Colon (tissue), 2 donors: Measurements from ENCODE around the gene MAST4.
A peak's percentile ranks its signal among the peaks of the same experiment; 100 is the strongest.

ENCODE experiments used
- FAIRE-seq: peaks from 2 replicates; lab custom pipeline; 2012; peaks lifted over from hg19 to GRCh38; lab: Jason Lieb, UNC
- donor health status: control.
- donor health status: control.

Gene MAST4

DNA sequence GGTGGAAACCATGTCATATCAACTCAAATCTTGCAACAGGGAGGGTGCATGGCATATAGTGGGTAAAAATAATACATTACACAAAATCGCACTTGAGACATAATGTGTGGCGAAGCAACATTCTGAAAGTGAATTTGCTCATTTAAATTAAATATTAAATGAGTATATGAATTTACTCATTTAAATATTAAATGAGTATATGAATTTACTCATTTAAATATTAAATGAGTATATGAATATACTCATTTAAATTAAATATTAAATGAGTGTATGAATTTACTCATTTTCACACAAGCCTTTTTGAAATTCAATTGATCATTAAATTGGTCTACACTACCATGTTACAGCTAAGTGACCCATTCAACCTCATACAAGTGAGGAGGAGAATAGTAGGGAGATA, 10.5 kb downstream of the MAST4 start:
- FAIRE-seq = peak; percentile 21

GRCh38 chr5:66608501-66608900, 12.3 kb downstream of the MAST4 start:
- no peak for FAIRE-seq

GRCh38 chr5:66609615-66610014, 13.4 kb downstream of the MAST4 start:
- no peak for FAIRE-seq

- FAIRE-seq = no peak
Measured at GRCh38 chr5:66612226-66612625, 16.0 kb downstream of the MAST4 start.

DNA sequence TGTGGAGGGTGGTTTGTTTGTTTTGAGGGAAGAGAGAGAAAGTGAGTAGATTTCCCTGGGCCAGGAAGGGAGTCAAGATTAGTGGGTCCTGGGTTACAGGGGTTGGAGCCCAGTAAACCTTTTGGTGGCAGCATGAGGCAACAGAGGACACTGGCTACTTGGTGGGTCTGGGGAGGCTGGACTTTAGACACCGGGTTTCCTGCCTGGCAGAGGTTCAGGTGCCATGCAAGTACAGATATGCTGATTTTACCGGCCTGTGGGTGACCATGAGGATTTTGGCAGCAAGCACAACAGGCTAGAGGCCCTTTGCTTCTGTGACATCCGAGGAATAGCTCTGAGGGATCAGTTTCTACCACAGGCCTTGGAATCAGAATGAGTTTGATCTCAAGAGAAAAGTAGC, 18.9 kb downstream of the MAST4 start:
- FAIRE-seq = no peak

GRCh38 chr5:66615894-66616293, 19.7 kb downstream of the MAST4 start:
- FAIRE-seq = no peak

GRCh38 chr5:66616520-66617225, 20.5 kb downstream of the MAST4 start:
- FAIRE-seq = no peak

- FAIRE-seq = no peak
Measured at GRCh38 chr5:66617226-66617861, 21.2 kb downstream of the MAST4 start.

DNA sequence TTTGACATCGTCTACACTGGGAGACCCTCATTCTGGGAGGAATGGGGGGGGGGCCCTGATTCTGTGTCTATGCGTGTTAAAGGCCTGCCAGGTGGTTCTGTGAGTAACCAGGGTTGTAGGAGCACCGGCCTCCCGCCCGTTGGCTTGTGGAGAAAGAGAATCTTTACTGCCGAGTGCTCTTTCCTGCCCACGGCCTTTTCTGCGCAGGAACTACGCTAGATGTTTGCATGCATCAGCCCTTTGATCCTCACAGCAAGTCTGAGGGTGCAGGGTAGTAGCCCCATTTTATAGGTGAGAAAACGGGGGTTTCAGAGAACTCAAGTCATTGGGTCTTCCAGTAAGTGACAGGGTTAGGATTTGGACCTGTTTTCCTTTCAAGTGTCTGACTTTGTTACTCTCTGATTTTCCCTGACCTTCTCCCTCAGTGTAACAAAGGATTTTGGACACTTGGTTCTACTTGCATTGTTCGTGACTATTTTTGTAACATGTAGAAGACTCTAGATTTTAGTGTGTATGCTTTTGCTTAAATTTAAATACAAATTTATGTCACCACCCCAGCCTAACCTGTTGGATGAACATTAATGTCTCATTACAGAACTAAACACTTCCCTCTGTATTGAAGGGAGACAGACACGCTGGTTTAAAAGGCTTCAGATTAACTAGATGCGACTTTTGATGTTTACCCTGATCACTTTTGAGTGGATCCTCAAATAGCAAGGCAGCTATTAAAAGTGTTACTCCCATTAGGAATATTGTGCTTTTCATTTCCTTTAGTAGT, 22.0 kb downstream of the MAST4 start:
- no peak for FAIRE-seq

- no peak for FAIRE-seq
Measured at GRCh38 chr5:66620711-66621110, 24.5 kb downstream of the MAST4 start.

DNA sequence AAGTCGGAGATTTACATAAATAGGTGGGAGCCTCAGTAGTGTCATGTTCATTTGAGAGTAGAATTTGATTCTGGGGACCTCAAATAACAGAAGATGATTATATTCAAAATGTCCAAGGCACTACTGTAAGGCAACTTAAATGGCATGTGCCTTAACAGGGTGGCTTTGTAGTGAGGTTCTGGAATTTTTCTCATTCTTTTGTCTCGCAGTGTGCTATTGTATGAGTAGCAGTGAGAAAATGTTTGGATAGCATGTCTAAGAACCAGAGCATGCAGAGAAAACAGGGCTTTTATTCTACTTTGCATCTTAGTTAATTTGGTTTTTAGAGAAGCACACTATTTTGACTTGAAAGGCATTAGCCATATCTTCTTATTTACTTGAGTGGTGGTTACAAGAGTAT, 25.0 kb downstream of the MAST4 start:
- FAIRE-seq = no peak

GRCh38 chr5:66621736-66622135, 25.5 kb downstream of the MAST4 start:
- FAIRE-seq = no peak

DNA sequence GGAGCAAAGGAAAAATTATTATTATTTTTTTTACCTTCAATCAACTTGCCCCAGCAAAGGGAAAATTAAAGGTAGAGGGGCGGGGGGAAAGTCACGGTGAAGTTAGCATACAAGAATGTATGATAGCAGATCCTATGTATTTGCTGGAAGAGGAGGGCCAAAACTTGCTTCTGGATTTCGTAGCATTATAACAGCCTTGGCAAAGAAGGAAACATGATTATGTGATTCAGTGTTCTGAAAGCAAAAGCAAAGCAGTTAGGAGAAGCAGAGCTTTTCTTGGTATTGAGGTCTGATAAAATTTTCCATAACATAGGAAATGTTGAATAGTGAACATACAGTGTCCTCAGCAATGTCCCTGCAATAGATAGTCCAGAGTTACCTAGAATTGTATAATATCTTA, 32.4 kb downstream of the MAST4 start:
- no peak for FAIRE-seq

DNA sequence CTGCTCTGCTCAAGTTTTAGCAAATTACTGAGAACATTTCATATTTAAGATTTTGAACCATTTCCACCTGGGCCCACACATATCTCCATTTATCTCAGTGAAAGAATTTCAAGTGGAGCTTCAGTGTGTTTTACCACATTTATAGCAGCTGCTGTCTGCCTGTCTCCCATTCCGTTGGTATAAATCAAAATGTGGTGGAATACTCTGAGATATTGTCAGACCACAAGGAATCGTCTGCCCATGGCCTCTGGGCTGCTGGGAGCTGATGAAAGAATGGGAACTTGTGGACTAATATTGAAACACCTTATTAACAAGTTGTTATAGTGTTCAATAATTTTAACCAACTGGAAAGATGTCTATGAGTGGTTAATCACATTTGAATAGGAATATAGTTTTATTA, 33.3 kb downstream of the MAST4 start:
- FAIRE-seq = no peak

DNA sequence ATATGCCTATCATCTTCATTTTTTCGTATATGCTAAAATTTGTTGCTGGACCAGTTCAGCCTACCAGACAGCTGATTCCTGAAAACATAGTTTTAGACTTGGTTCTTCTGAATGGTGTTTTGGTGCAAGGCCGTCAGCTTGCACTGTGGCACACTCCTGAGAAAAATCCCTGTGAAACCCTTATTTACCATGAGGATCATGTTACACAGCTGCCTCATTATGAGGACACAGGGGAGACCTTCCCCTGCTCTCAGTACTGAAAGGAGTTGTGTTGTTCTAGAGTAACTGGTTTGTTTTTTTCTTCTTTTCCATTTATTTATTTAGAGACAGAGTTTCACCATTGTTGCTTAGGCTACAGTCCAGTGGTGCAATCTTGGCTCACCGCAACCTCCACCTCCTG, 37.6 kb downstream of the MAST4 start:
- no peak for FAIRE-seq

DNA sequence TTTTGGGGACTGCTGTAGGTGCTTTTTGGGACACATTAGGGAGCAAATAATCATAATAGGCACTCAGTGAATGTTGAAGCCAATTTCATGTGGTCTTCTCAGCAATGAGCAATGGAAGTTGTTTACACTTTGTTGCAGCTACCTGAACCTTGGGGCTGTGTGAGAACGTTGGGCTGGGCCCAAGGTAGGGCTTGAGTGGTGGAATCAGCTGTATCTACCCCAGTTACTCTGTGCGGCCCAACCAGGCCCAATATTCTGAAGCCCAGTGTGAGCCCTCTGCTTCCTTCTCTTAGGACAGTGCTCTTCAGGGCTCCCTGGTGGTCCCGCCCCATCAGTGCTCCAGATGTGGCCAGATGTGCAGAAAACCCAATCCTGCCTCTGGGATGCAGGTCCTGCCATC, 38.4 kb downstream of the MAST4 start:
- no peak for FAIRE-seq

DNA sequence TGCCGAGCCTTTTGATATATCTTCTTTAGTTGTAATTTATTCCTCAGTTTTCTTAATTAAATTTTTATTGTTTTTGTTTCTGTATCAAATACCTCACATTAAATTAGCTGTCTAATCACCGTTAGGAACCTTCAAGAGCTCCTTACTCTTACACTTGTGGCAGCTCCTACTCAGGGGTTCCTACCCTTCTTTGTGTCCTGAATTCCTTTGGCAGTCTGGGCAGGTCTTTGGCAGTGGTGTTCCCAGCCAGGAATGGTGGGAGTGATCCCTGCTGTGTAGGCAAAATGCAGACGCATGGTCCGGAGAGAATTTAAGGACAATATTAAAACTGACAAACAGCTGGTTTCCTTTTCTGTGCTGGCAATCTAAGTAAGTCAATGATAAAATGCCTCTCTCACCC, 41.8 kb downstream of the MAST4 start:
- FAIRE-seq = no peak

- no peak for FAIRE-seq
Measured at GRCh38 chr5:66639037-66639436, 42.8 kb downstream of the MAST4 start.

DNA sequence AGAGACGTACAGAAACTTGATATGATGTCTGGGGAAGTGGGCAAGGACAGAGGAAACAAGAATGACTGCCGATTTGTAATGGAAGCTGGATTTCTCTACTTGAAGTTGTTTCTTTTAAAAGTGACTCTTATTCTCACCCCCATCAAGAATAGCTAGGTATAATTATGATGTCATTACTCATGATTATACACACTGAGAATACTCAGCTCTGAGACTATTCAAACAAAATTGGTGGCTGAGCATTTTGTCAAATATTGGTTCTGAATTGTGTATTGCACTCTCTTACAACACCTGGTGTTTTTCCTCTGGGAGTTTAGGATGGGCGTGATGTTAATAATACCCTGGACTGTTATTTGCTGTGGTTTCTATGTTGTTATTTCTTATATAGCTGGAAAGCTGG, 46.3 kb downstream of the MAST4 start:
- FAIRE-seq = no peak

DNA sequence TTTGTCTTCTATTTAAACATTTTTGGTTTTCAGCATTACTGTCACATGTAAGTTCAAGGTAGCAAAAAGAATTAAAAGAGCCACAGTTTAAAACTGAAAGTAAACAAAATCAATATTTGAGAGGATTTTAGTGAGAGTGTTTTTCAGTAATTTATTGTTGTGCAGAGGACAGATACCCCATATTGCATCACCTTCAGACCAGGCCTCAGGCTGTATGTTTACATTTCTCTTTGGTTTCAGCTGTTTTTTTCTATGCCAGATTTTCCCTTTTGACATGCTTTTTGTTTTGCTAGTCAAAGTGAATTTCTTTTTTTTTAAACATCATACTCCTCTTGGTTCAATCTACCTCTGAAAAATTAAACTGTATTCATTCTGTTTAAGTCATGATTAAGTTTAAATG, 47.2 kb downstream of the MAST4 start:
- no peak for FAIRE-seq

GRCh38 chr5:66644111-66644510, 47.9 kb downstream of the MAST4 start:
- no peak for FAIRE-seq

DNA sequence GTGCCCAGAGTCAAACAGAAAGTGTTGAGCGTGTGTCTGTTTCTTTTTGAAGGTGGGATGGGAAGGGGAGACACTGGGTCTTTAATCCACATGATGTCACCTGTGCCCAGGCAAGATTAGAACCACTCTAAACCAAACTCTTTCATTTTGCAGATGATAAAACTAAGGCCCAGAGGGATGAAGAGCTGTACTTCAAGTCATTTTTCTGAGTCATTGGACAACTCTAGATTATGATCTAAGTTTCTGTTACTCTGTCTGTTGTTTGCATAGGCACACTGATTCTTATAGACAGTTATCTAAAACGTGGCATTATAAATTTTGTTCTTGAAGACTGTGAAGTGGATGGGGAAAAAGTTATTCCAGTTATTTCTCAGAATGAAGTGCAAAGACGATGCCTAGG, 48.8 kb downstream of the MAST4 start:
- FAIRE-seq = no peak

GRCh38 chr5:66646570-66646969, 50.4 kb downstream of the MAST4 start:
- FAIRE-seq = no peak
